Spleen (tissue), 7 donors: ENCODE measurements around the gene GALNTL6.

Experiments used
- POLR2A ChIP-seq, 3 donors: fragments of 450-650 bp; IDR thresholded peaks; one replicate each; pipeline ENCODE4 v1.5.1; 2017; ENCODE audit warnings: antibody characterized with exemption in 3 of 3, mild to moderate bottlenecking in 1 of 3
- POLR2AphosphoS5 ChIP-seq, 3 donors: sonication (generic); formaldehyde crosslinking; IDR thresholded peaks; one replicate each; pipeline ENCODE4 v1.5.1; 2017; ENCODE audit warnings: antibody characterized with exemption in 3 of 3
- TF ChIP-seq, protein P1 (sequence below), 11 experiments: fragments of 200-600 bp in 7 of 11; fragments of 450-650 bp in 4 of 11; sonication (generic) in 4 of 11; IDR thresholded peaks in 8 of 11; conservative IDR thresholded peaks in 3 of 11; 1 replicate in 7 of 11; 2 replicates in 4 of 11; pipeline versions ENCODE4 v1.4.0 to v1.8.0; 2016 to 2021; ENCODE audit warnings: antibody characterized with exemption in 11 of 11, inconsistent platforms in 4 of 11, mild to moderate bottlenecking in 1 of 11
- donor health status: DM: no; HTN: no; CAD: no; lungs with moderate emphysema.
- donor health status: DM: no; HTN: no; CAD: no.
- donor health status: DM: no; HTN: no; CAD: no.

DNA sequence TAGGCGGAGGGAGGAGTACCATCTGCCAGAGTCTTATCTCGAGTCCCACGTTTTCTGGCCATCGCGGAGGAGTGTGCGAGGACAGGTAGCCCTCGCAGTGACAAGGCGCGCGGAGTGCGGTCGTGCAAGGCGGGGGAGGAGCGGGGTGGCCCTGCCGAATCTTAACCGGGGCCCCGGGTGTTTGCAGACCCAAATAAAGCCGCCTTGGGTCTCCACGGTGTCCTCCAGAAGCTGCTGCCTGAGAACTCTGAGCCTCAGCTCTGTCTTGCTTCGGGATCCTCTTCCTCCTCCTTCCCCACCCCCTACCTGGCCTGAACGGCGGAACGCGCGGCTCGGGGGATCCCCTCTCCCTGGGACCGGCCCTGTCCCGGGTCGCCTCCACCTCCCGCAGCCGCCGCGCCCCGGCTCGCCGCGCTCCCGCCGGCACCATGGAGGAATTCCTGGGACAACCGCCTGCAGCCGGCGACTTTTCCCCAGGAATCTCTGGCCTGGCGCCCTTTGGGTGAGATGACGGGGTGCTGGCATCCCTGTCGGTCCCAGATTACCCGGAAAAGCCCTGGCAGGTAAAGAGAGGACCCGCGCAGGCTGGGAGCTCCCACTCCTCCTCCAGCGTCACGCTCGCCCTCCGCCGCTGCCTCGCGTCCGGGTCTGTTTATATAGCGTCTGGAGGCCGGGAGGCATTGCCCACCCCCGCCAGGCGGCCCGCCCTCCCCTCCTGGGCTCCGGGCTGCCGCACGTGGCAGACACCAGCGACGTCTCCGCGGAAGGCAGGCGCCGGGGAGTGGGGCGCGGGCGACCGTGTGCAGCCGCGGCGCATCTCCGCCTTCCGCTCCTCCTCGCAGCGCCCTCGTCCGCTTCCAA is at the start of gene GALNTL6:
- TF ChIP-seq, protein P1, sequence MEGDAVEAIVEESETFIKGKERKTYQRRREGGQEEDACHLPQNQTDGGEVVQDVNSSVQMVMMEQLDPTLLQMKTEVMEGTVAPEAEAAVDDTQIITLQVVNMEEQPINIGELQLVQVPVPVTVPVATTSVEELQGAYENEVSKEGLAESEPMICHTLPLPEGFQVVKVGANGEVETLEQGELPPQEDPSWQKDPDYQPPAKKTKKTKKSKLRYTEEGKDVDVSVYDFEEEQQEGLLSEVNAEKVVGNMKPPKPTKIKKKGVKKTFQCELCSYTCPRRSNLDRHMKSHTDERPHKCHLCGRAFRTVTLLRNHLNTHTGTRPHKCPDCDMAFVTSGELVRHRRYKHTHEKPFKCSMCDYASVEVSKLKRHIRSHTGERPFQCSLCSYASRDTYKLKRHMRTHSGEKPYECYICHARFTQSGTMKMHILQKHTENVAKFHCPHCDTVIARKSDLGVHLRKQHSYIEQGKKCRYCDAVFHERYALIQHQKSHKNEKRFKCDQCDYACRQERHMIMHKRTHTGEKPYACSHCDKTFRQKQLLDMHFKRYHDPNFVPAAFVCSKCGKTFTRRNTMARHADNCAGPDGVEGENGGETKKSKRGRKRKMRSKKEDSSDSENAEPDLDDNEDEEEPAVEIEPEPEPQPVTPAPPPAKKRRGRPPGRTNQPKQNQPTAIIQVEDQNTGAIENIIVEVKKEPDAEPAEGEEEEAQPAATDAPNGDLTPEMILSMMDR (IDR thresholded peaks at IDR 0.05 in 8 of 11, conservative IDR thresholded peaks at IDR 0.05 in 3 of 11): no peak
- peak in 2 of 3 donors; percentile 62 to 68 for TF ChIP-seq POLR2AphosphoS5 (IDR thresholded peaks at IDR 0.05)
- no peak for TF ChIP-seq POLR2A (IDR thresholded peaks at IDR 0.05)
